ENCODE results near the gene RIBC1.
"Not testable (repeated sequence)": the region's sequence is repeated elsewhere in the genome, so short reads cannot be mapped to it uniquely, and the experiment has no call there.

RIBC1 gene

DNA sequence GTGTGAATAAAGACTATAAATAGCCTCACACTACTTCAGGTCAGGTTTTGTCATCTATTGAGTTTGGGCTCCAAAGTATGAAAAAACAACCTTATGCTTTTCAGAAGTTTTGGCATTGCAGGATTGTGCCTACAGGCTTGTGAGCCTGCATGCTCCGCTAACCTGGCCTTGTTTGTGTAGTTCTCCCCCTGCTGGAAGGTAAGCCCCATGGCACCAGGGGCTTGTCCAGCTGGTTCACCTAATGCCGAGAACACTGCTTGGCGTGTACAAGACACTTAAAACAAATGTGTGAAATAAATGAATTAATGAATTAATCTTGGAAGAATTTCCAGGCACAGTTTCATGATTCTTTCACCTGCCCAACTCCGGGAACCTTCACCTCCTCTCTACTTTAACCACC lies 13.3 kb downstream of the RIBC1 start:
- DNase-seq (ENCODE audit: low read depth), result no peak

DNA sequence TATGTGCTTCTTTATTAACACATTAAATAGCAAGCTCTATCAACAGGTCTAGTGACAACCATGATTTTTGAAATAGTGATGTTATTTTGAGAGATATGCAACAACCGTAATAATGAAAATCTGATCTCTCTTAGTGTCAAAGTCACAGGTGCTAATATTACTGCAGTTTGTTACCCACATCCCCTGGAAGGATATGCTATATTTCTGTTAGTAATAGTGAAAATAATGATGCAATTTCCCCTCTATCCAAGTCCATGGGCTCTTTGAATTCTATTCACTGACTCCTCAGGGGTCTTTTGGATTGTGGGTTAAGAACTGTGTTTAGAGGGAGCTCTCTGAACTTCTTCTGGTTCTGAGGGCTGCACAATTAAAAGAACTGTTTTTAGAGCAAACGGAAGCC lies 14.5 kb downstream of the RIBC1 start:
- no peak for DNase-seq (ENCODE audit: low read depth)

DNA sequence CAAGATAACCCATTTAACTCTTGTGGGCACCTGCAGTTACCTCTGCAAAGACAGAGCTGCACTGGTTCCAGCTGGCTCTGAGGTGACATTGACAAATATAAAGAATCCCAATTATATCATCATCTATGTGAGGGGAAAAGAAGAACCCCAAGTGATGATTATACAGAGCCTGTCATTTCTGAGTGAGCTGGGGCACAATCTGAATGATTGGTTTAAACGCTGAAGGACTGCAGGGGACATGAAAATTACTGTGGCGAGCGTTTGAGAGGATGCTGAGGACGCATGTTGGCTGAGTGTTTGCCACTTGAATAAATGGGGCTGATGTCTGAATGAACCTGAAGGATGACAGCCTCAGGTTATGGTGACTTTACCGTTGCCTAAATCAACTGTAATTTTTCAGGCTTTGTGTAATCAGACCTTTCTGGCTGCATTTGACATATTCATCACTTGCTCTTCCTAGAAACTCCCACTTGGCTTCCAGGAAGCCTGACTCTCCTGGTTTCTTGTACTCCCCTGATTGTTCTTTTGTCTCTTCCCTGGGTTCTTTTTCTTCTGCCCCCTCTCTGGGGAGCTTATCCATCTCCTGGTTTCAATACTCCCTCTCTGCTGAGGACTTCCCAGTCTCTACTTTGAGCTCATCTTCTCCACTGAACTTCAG lies 15.6 kb downstream of the RIBC1 start:
- no peak for DNase-seq (ENCODE audit: low read depth)

GRCh38 chrX:53438832-53439230 lies 16.2 kb downstream of the RIBC1 start:
- DNase-seq (ENCODE audit: low read depth), result no peak

DNA sequence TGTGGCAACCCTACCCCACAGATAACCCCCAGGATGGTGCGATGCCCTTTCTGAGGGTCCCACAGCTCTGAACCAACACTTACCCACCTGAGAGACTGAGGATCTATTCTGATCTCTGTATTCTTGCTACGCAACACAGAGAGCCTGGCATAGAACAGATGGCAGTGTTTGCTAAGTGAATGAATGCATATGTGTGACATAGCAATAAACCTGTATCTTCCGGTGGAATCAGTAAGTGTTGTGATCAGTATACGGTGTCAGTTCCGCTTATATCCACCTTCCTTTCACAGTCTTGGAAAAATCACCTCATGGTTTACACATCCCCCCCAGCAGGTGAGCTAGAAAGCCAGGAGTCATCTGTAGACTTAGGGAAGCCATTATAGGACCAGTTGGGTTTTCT lies 17.4 kb downstream of the RIBC1 start:
- DNase-seq (ENCODE audit: low read depth), result no peak

DNA sequence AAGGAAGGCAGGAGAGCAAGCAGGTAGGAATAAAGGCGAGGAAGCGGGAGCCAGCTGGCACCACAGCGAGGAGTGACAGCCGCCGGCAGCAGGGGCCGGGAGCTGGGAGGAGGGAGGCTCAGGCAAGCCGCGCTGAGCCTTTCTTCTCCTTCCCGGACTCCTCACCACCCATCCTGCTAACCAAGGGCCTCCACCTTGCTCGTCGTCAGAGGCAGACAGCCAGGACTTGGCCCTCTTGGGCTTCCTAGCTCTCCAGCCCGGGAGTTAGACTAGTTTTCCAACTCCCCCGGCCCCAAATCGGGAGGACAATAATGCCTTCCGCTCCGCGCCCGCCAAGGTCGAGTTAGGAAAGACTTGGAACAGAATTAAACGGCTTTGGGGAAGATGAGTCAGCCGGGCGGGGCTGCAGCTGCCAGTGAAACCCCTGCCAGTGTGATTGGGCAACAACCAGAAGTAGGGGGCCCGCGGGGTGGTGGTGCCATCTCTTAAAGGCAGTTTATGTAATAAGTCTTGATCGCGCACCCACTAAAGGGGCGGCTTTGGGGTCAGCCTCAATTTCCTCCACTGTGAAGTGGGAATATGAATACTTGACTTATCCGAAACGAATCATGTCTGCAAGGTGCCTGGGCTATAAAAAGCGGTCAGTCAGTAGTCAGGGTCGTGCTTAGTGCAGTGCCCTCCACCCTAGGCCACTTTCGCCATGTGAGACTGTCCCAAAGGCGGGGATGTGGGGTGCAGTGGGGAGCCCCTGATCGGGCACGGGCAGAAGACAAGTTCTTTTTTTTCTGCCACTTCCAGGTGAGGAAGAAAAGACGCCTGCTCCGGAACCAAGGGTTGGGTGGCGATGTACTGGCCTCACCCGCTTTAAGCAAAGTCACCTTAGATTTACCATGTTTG lies 18.2 kb downstream of the RIBC1 start:
- DNase-seq (ENCODE audit: low read depth), result no peak

- DNase-seq (ENCODE audit: low read depth), result no peak
These were observed 19.1 kb downstream of the RIBC1 start for GRCh38 chrX:53441531-53442321.

GRCh38 chrX:53442322-53442631 lies 19.6 kb downstream of the RIBC1 start:
- DNase-seq (ENCODE audit: low read depth), result no peak

DNA sequence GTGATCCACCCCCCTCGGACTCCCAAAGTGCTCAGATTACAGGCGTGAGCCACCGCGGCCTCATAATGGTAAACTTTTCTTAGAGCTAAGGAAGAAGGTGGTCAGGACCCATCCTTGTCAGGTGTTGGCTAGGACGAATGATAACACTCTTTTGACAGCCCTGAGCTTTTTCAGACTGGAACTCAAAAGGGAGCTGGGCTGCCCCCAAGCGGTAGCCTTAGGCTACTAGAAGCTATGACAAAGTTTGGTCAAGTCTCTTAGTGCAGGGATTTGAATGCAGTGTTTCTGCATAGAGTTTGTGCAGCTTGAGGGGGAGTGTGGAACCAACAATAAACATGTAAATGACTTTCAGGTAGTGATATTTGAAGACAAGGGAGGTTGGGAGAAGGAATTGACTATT lies 23.3 kb downstream of the RIBC1 start:
- DNase-seq (ENCODE audit: low read depth), result no peak

GRCh38 chrX:53447441-53447840 lies 24.8 kb downstream of the RIBC1 start:
- no peak for DNase-seq (ENCODE audit: low read depth)

DNA sequence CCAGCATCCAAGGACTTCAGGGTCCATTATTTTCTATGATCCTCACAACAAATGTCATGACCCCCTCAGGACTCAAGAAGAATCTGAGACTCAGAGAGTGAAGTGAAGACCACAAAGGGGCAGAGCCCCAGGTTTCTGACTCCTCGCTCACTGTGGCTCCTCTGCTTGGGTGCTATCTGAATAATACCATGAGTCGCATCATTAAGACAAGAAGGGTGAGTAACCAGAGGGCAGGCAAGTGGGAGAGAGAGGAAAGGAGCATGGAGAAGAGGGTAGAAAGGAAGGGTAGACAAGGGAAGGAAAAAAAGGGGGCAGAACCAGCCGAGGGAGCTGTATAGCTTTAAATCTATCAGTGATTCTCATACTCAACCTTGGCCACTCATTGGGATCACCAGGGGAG lies 27.0 kb downstream of the RIBC1 start:
- no peak for DNase-seq (ENCODE audit: low read depth)

- no peak for DNase-seq (ENCODE audit: low read depth)
These were observed 30.1 kb downstream of the RIBC1 start for GRCh38 chrX:53452812-53453211.

GRCh38 chrX:53456254-53456653 lies 33.6 kb downstream of the RIBC1 start:
- DNase-seq (ENCODE audit: low read depth), result peak; percentile 25

DNA sequence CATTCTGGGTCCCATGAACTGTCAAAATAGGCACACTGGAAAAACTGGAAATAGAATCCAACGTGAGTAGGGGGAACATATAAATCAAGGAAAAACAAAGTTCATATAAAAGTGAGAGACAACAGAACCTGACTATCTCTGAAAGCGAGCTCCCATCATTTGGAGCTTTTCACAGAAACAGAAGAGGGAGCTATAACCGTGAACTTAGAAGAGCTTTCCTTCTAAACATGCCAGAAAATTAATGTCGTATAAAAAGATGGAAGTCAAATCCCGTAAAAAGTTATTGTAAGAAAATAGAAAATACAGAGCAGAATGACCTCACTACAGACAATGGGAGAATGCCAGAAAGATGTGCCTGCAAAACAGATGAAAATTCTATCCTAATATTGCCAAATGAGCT lies 35.4 kb downstream of the RIBC1 start:
- DNase-seq (ENCODE audit: low read depth), result no peak

DNA sequence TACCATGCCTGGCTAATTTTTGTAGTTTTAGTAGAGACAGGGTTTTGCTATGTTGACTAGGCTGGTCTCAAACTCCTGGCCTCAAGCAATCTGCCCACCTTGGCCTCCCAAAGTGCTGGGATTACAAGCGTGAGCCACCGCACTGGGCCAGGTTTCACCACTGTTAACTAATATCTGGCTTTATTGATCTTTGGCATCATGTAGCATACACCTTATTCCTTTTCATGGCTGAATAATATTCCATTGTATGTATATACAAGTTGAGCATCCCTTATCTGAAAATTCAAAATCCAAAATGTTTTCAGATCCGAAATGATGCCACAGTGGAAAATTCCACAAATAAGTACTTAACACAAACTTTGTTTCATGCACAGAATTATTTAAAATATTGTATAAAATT lies 46.0 kb downstream of the RIBC1 start:
- DNase-seq (ENCODE audit: low read depth), result not testable (repeated sequence)

DNA sequence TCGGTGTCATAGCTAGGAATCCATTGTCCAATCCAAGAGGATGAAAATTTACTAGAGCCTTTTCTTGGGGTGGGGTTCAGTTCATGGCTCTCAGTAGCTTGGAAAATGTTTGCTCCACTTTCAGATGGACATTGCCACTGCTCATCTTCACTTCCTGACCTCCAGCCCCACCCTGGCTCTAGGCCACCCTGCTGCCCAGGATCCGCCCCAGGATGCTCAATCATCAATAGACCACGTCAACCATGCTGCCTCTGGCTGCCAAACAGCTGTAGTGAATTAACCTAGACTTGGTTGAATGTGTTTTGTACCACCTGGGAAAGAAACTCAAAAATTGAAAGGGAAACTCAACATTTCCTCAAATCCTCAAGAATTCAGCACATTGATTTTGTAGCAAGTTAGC lies 48.7 kb downstream of the RIBC1 start:
- DNase-seq (ENCODE audit: low read depth), result no peak

DNA sequence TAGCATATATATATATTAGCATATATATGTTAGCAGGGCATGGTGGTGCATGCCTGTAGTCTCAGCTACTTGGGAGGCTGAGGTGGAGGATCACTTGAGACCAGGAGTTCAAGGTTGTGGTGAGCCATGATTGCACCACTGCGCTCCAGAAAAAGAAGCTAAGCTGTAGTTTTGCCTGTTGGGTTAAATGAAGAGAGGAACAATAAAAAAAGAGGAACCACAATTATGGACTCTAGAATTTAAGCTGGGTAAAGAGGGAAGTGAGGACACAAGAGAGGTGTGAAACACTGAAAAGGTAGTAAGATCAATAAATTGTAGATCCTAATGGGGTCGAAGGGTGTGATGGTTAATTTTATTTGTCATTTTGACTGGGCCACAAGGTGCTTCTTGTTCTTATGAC lies 52.0 kb downstream of the RIBC1 start:
- no peak for DNase-seq (ENCODE audit: low read depth)

DNA sequence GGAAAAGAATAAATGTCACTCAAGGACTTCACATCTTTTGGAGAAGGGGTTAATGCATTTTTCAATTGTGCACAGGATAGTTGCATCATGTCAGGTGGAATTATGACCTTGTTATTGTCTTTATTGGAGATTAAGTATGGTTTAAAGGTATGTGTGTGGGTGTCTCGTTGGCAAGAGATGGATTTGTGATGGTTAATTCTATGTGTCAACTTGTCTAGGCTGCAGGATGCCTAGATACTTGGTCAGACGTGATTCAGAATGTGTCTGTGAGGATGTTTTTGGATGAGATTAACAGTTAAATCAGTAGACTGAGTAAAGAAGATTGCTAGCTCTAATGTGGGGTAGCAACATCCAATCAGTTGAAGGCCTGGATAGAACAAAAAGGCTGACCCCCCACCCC lies 53.7 kb downstream of the RIBC1 start:
- DNase-seq (ENCODE audit: low read depth), result no peak

DNA sequence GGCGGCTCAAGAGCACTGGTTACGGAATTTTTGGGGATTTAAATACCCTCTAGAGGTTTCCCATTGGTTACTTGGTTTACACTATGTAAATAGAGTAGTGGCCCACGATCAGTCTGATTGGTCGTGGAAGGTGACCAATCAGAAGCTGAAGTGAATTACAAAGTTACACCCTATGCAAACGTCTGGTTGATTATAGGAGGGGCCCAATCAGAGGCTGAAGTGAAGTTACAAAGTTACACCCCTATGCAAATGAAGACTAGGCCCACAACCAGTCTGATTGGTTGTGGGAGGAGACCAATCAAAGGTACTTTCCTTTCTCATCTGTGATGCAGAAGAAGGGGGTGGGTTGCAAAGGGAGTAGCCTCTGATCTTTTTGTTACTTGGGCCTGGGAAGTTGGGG lies 56.6 kb downstream of the RIBC1 start:
- DNase-seq (ENCODE audit: low read depth), result no peak
